Neural cell (in vitro differentiated cells): Measurements from ENCODE around the gene ACSS1. TPM values are rescaled to one million over a fixed set of nuclear protein-coding genes. Genes with fewer than 3 reads are reported as not detected.
A peak's percentile ranks its signal among the peaks of the same experiment; 100 is the strongest.

Source experiments
- H2AFZ ChIP-seq: fragments of 200-600, 300-800 bp; sonication (generic), shearing (Covaris generic); 2 replicates; pipeline ENCODE4 v1.6.0; 2014; ENCODE audit warnings: low read depth, mild to moderate bottlenecking, antibody characterized with exemption, low read length, moderate library complexity
- H3F3A ChIP-seq: fragments of 200-600 bp; shearing (Covaris generic); 2 replicates; pipeline ENCODE4 v1.6.1; 2016; ENCODE audit warnings: mild to moderate bottlenecking, moderate library complexity, mixed read lengths, antibody characterized with exemption, low read length; ENCODE audit not compliant: insufficient read depth, poor library complexity, severe bottlenecking
- H3K27ac ChIP-seq: fragments of 200-600, 300-800 bp; sonication (generic), shearing (Covaris generic); 2 replicates; pipeline ENCODE4 v1.5.1; 2014; ENCODE audit warnings: mild to moderate bottlenecking, low read length, moderate library complexity
- H3K27me3 ChIP-seq: fragments of 300-800, 200-600 bp; sonication (generic), shearing (Covaris generic); 2 replicates; pipeline ENCODE4 v1.6.0; 2014; ENCODE audit warnings: mild to moderate bottlenecking, low read depth, low read length, moderate library complexity; ENCODE audit not compliant: insufficient read depth
- H3K36me3 ChIP-seq: fragments of 300-800, 200-600 bp; sonication (generic), shearing (Covaris generic); 2 replicates; pipeline ENCODE4 v1.5.1; 2014; ENCODE audit warnings: mild to moderate bottlenecking, antibody characterized with exemption, low read length, moderate library complexity; ENCODE audit not compliant: insufficient read depth
- H3K4me2 ChIP-seq: fragments of 300-800, 200-600 bp; sonication (generic), shearing (Covaris generic); 2 replicates; pipeline ENCODE4 v1.6.0; 2014; ENCODE audit warnings: mild to moderate bottlenecking, low read length
- H3K4me3 ChIP-seq: fragments of 300-800, 200-600 bp; sonication (generic), shearing (Covaris generic); 2 replicates; pipeline ENCODE4 v1.5.1; 2014; ENCODE audit warnings: mild to moderate bottlenecking, low read length, moderate library complexity
- H3K79me2 ChIP-seq: fragments of 200-600 bp; shearing (Covaris generic); replicated peaks from 2 replicates; pipeline ENCODE4 v1.6.0; 2014; ENCODE audit warnings: mild to moderate bottlenecking, low read length, moderate library complexity; ENCODE audit not compliant: insufficient read depth
- H3K9ac ChIP-seq: fragments of 300-800, 200-600 bp; sonication (generic), shearing (Covaris generic); 2 replicates; pipeline ENCODE4 v1.6.1; 2016; ENCODE audit warnings: mild to moderate bottlenecking, low read length, mixed read lengths
- H3K9me2 ChIP-seq: fragments of 200-600 bp; shearing (Covaris generic); 2 replicates; pipeline ENCODE4 v1.6.1; 2016; ENCODE audit warnings: mild to moderate bottlenecking, low read length, mixed read lengths; ENCODE audit not compliant: insufficient read depth
- H3K9me3 ChIP-seq: fragments of 200-600, 300-800 bp; sonication (generic), shearing (Covaris generic); 2 replicates; pipeline ENCODE4 v1.6.1; 2016; ENCODE audit warnings: mild to moderate bottlenecking, mixed run types, low read length, moderate library complexity, mixed read lengths
- H4K20me1 ChIP-seq: fragments of 200-600 bp; shearing (Covaris generic); 2 replicates; pipeline ENCODE4 v1.6.1; 2016; ENCODE audit warnings: mild to moderate bottlenecking, mixed run types; ENCODE audit not compliant: insufficient read depth
- CTCF ChIP-seq: fragments of 450-650 bp; IDR thresholded peaks from 2 replicates; pipeline ENCODE4 v1.5.1; 2014; ENCODE audit warnings: antibody characterized with exemption, mild to moderate bottlenecking, moderate library complexity; ENCODE audit not compliant: poor library complexity, severe bottlenecking
- EP300 ChIP-seq: fragments of 450-650 bp; conservative IDR thresholded peaks from 2 replicates; pipeline ENCODE4 v1.6.1; 2014; ENCODE audit warnings: antibody characterized with exemption, mild to moderate bottlenecking, moderate library complexity; ENCODE audit not compliant: poor library complexity, severe bottlenecking
- EZH2 ChIP-seq: fragments of 200-600, 300-800 bp; shearing (Covaris generic), sonication (generic); IDR thresholded peaks from 2 replicates; pipeline ENCODE4 v1.6.1; 2014; ENCODE audit warnings: antibody characterized with exemption, low read length, borderline replicate concordance, mild to moderate bottlenecking; ENCODE audit not compliant: insufficient read depth, poor library complexity, severe bottlenecking
- MXI1 ChIP-seq: fragments of 450-650 bp; conservative IDR thresholded peaks from 2 replicates; pipeline ENCODE4 v1.6.1; 2014; ENCODE audit warnings: antibody characterized with exemption, mild to moderate bottlenecking; ENCODE audit not compliant: poor library complexity, severe bottlenecking
- POLR2AphosphoS5 ChIP-seq: IDR thresholded peaks from 2 replicates; pipeline ENCODE4 v1.6.1; 2012
- RAD21 ChIP-seq: fragments of 450-650 bp; conservative IDR thresholded peaks from 2 replicates; pipeline ENCODE4 v1.6.1; 2014; ENCODE audit warnings: antibody characterized with exemption, mild to moderate bottlenecking, moderate library complexity
- REST ChIP-seq: IDR thresholded peaks from 2 replicates; pipeline ENCODE4 v1.6.1; 2012; ENCODE audit warnings: borderline replicate concordance
- SMC3 ChIP-seq: fragments of 450-650 bp; conservative IDR thresholded peaks from 2 replicates; pipeline ENCODE4 v1.6.1; 2014; ENCODE audit warnings: antibody characterized with exemption, mild to moderate bottlenecking, moderate library complexity; ENCODE audit not compliant: poor library complexity
- TAF1 ChIP-seq: IDR thresholded peaks from 2 replicates; pipeline ENCODE4 v1.6.1; 2012; ENCODE audit warnings: low read depth
- polyA plus RNA-seq: library from polyadenylated mRNA; depleted of rRNA; stranded (reverse); fragments of >200 nt; gene quantifications from 2 replicates; pipeline ENCODE4 v1.2.3, GENCODE V29; 2014

Gene ACSS1
- polyA plus RNA-seq, 1 donor from 2014 or later, result not detected

GRCh38 chr20:25076731-25077609 lies 19.0 kb upstream of the ACSS1 start:
- H3K4me3 ChIP-seq, result peak overlapping the region; percentile 54
- H3K36me3 ChIP-seq, result no peaks in the 10 kb centered on the region
- TF ChIP-seq EZH2, result no peak
- no peak for TF ChIP-seq SMC3
- no peak for TF ChIP-seq RAD21
- no peak for TF ChIP-seq POLR2AphosphoS5
- no peak for TF ChIP-seq CTCF
- no peak for TF ChIP-seq MXI1
- H2AFZ ChIP-seq, result no peak overlapping the region
- H3K9me2 ChIP-seq, result no peaks in the 10 kb centered on the region
- H3K4me2 ChIP-seq, result no peak overlapping the region
- no peaks in the 10 kb centered on the region for H3F3A ChIP-seq
- H3K79me2 ChIP-seq, result no peaks in the 10 kb centered on the region
- no peak overlapping the region for H3K27ac ChIP-seq
- H3K9me3 ChIP-seq, result peaks cover 8% of the 10 kb centered on the region
- no peaks in the 10 kb centered on the region for H4K20me1 ChIP-seq
- H3K27me3 ChIP-seq, result peaks cover 83% of the 10 kb centered on the region
- H3K9ac ChIP-seq, result no peak overlapping the region

GRCh38 chr20:25076201-25076600 lies 18.3 kb upstream of the ACSS1 start:
- H3K4me3 ChIP-seq, result no peak overlapping the region
- no peak overlapping the region for H3K9ac ChIP-seq
- H2AFZ ChIP-seq, result no peak overlapping the region
- no peaks in the 10 kb centered on the region for H3F3A ChIP-seq
- H3K4me2 ChIP-seq, result no peak overlapping the region
- no peaks in the 10 kb centered on the region for H3K36me3 ChIP-seq
- H3K79me2 ChIP-seq, result no peaks in the 10 kb centered on the region
- H3K9me3 ChIP-seq, result peaks cover 8% of the 10 kb centered on the region
- H4K20me1 ChIP-seq, result no peaks in the 10 kb centered on the region
- H3K27ac ChIP-seq, result no peak overlapping the region
- peaks cover 83% of the 10 kb centered on the region for H3K27me3 ChIP-seq
- H3K9me2 ChIP-seq, result no peaks in the 10 kb centered on the region
- TF ChIP-seq SMC3 (no peak), EP300 (no peak), CTCF (no peak), POLR2AphosphoS5 (no peak), EZH2 (no peak), MXI1 (no peak), REST (no peak), TAF1 (no peak), RAD21 (no peak)
